Measurements from ENCODE around the gene RPIA.

The RPIA gene

GRCh38 chr2:88747990-88748389, 56.5 kb downstream of the RPIA start:
- no peak for TF ChIP-seq CTCF (IDR thresholded peaks at IDR 0.05; ENCODE audit: insufficient read depth, low read length, poor library complexity, severe bottlenecking)
- peaks cover 9% of the 10 kb centered on the region for H3K36me3 ChIP-seq (ENCODE audit: control insufficient read depth, insufficient read depth, low read length)
- H3K4me3 ChIP-seq (replicated peaks; ENCODE audit: low read depth, low read length), result no peak overlapping the region
- no peak for DNase-seq (ENCODE audit: extremely low read depth, insufficient read length)
- no peaks in the 10 kb centered on the region for H3K27me3 ChIP-seq (replicated peaks; ENCODE audit: control insufficient read depth, insufficient read depth, low read length)

GRCh38 chr2:88751768-88752167, 60.3 kb downstream of the RPIA start:
- Histone ChIP-seq H3K36me3 (ENCODE audit: control insufficient read depth, insufficient read depth, low read length) (peaks cover 6% of the 10 kb centered on the region), H3K4me3 (replicated peaks; ENCODE audit: low read depth, low read length) (no peak overlapping the region), H3K27me3 (replicated peaks; ENCODE audit: control insufficient read depth, insufficient read depth, low read length) (no peaks in the 10 kb centered on the region)
- DNase-seq (ENCODE audit: extremely low read depth, insufficient read length), result no peak
- no peak for TF ChIP-seq CTCF (IDR thresholded peaks at IDR 0.05; ENCODE audit: insufficient read depth, low read length, poor library complexity, severe bottlenecking)

GRCh38 chr2:88753833-88754584, 62.5 kb downstream of the RPIA start:
- peaks cover 6% of the 10 kb centered on the region for H3K36me3 ChIP-seq (ENCODE audit: control insufficient read depth, insufficient read depth, low read length)
- TF ChIP-seq CTCF (IDR thresholded peaks at IDR 0.05; ENCODE audit: insufficient read depth, low read length, poor library complexity, severe bottlenecking), result no peak
- no peaks in the 10 kb centered on the region for H3K27me3 ChIP-seq (replicated peaks; ENCODE audit: control insufficient read depth, insufficient read depth, low read length)
- H3K4me3 ChIP-seq (replicated peaks; ENCODE audit: low read depth, low read length), result no peak overlapping the region
- DNase-seq (ENCODE audit: extremely low read depth, insufficient read length), result peak; percentile 44

- H3K27me3 ChIP-seq (replicated peaks; ENCODE audit: control insufficient read depth, insufficient read depth, low read length), result no peaks in the 10 kb centered on the region
- DNase-seq (ENCODE audit: extremely low read depth, insufficient read length), result peak; percentile 35
Measured at GRCh38 chr2:88754585-88755320, 63.3 kb downstream of the RPIA start.

GRCh38 chr2:88755836-88756235, 64.4 kb downstream of the RPIA start:
- no peak for TF ChIP-seq CTCF (IDR thresholded peaks at IDR 0.05; ENCODE audit: insufficient read depth, low read length, poor library complexity, severe bottlenecking)
- 0 out of 2 replicates have a peak, but pooled peaks cover 1% of the 10 kb centered on the region for H3K36me3 ChIP-seq (ENCODE audit: control insufficient read depth, insufficient read depth, low read length)
- no peak for DNase-seq (ENCODE audit: extremely low read depth, insufficient read length)
- H3K4me3 ChIP-seq (replicated peaks; ENCODE audit: low read depth, low read length), result no peak overlapping the region
- no peaks in the 10 kb centered on the region for H3K27me3 ChIP-seq (replicated peaks; ENCODE audit: control insufficient read depth, insufficient read depth, low read length)

More at GRCh38 chr2:88754585-88755320, 63.3 kb downstream of the RPIA start:
- Histone ChIP-seq H3K36me3 (ENCODE audit: control insufficient read depth, insufficient read depth, low read length) (peaks cover 3% of the 10 kb centered on the region), H3K4me3 (replicated peaks; ENCODE audit: low read depth, low read length) (no peak overlapping the region)
- TF ChIP-seq CTCF (IDR thresholded peaks at IDR 0.05; ENCODE audit: insufficient read depth, low read length, poor library complexity, severe bottlenecking), result no peak
